A549 (cell line): ENCODE measurements around the gene CADPS2. TPM values are rescaled to one million over a fixed set of nuclear protein-coding genes. Genes with fewer than 3 reads are reported as not detected.
"Not testable (repeated sequence)": the region's sequence is repeated elsewhere in the genome, so short reads cannot be mapped to it uniquely, and the experiment has no call there.

Experiments used
- ATAC-seq, 2 experiments: fragments of 200-7000 bp in 1 of 2; fragments of >200 bp in 1 of 2; cut with Nextera tagmentation in 1 of 2; cut with Tn5 transposase in 1 of 2; 3 replicates each; pipeline versions ENCODE4 v1.8.0 to v1.9.1; 2018 to 2020; ENCODE audit warnings: mild to moderate bottlenecking in 1 of 2, moderate library complexity in 1 of 2
- CTCF ChIA-PET: fragments of 300-600 bp; sonication (Branson Sonifier 250); formaldehyde crosslinking; extraction: SDS; loops from one replicate; lab custom pipeline; 2021; ENCODE audit warnings: antibody characterized with exemption, inconsistent platforms; lab: Yijun Ruan, JAX
- POLR2A ChIA-PET: fragments of 350-600 bp; formaldehyde crosslinking; extraction: SDS; loops from one replicate; lab custom pipeline; 2021; ENCODE audit warnings: antibody characterized with exemption, inconsistent platforms; lab: Yijun Ruan, JAX
- DNase-seq, 2 experiments: peaks; one replicate each; pipeline versions ENCODE4 v3.0.0 to v3.0.0-alpha.2; 2011 to 2016; ENCODE audit warnings: low read depth in 1 of 2, low spot score in 1 of 2
- FAIRE-seq: peaks from 2 replicates; lab custom pipeline; 2011; peaks lifted over from hg19 to GRCh38; lab: Jason Lieb, UNC
- H3K27ac ChIP-seq, 2 experiments: fragments of >200 bp; sonication (Bioruptor Twin); formaldehyde crosslinking; 3 replicates each; pipeline ENCODE4 v1.5.1; 2016 to 2017
- H3K4me1 ChIP-seq: fragments of >200 bp; sonication (Bioruptor Twin); formaldehyde crosslinking; 3 replicates; pipeline ENCODE4 v1.6.1; 2016
- H3K4me2 ChIP-seq: fragments of >200 bp; sonication (Bioruptor Twin); formaldehyde crosslinking; 3 replicates; pipeline ENCODE4 v1.6.1; 2016
- H3K4me3 ChIP-seq: fragments of >200 bp; sonication (Bioruptor Twin); formaldehyde crosslinking; 3 replicates; pipeline ENCODE4 v1.5.1; 2016
- H3K9me3 ChIP-seq: fragments of >200 bp; sonication (Bioruptor Twin); formaldehyde crosslinking; 3 replicates; pipeline ENCODE4 v1.6.1; 2016
- CBX8 ChIP-seq: fragments of 200-600 bp; sonication (generic); IDR thresholded peaks from 2 replicates; pipeline ENCODE4 v1.6.1; 2016
- GATA3 ChIP-seq: IDR thresholded peaks from 2 replicates; pipeline ENCODE4 v1.6.1; 2012; ENCODE audit warnings: borderline replicate concordance
- HDAC2 ChIP-seq: fragments of 200-600 bp; sonication (generic); IDR thresholded peaks from 2 replicates; pipeline ENCODE4 v1.6.1; 2016
- JUN ChIP-seq, 2 experiments: fragments of >200 bp; sonication (Bioruptor Twin); formaldehyde crosslinking; IDR thresholded peaks; 2 replicates in 1 of 2; 3 replicates in 1 of 2; pipeline ENCODE4 v1.6.1; 2016 to 2017
- JUNB ChIP-seq: fragments of >200 bp; sonication (Bioruptor Twin); formaldehyde crosslinking; IDR thresholded peaks from 2 replicates; pipeline ENCODE4 v1.6.1; 2016
- KDM1A ChIP-seq: fragments of 200-600 bp; sonication (generic); IDR thresholded peaks from 2 replicates; pipeline ENCODE4 v1.6.1; 2016; ENCODE audit warnings: low read depth, mild to moderate bottlenecking
- PHF8 ChIP-seq: fragments of 200-600 bp; sonication (generic); IDR thresholded peaks from 2 replicates; pipeline ENCODE4 v1.6.1; 2016; ENCODE audit warnings: low read depth, mild to moderate bottlenecking, antibody characterized with exemption, moderate library complexity, borderline replicate concordance
- POLR2A ChIP-seq: IDR thresholded peaks from 2 replicates; pipeline ENCODE4 v1.6.1; 2012; ENCODE audit warnings: mild to moderate bottlenecking, low read length
- RAD21 ChIP-seq, 2 experiments: fragments of >200 bp in 1 of 2; sonication (Bioruptor Twin) in 1 of 2; formaldehyde crosslinking in 1 of 2; IDR thresholded peaks in 1 of 2; conservative IDR thresholded peaks in 1 of 2; 2 replicates in 1 of 2; 3 replicates in 1 of 2; pipeline ENCODE4 v1.6.1; 2012 to 2018; ENCODE audit warnings: inconsistent platforms in 1 of 2
- SMC3 ChIP-seq: fragments of >200 bp; sonication (Bioruptor Twin); formaldehyde crosslinking; IDR thresholded peaks from 3 replicates; pipeline ENCODE4 v1.6.1; 2018; ENCODE audit warnings: inconsistent platforms
- SREBF2 ChIP-seq: fragments of 450-650 bp; IDR thresholded peaks from 2 replicates; pipeline ENCODE4 v1.6.1; 2014; ENCODE audit warnings: mild to moderate bottlenecking, moderate library complexity
- ZC3H11A ChIP-seq: fragments of 450-650 bp; IDR thresholded peaks from 2 replicates; pipeline ENCODE4 v1.6.1; 2014; ENCODE audit warnings: antibody characterized with exemption, mild to moderate bottlenecking
- ZFP36 ChIP-seq: fragments of 450-650 bp; IDR thresholded peaks from 2 replicates; pipeline ENCODE4 v1.6.1; 2014; ENCODE audit warnings: borderline replicate concordance; ENCODE audit not compliant: partially characterized antibody
- WGBS: methylation state at CpG from one replicate; pipeline ENCODE4 v1.1.6; 2017; ENCODE audit errors: missing lambda C conversion rate; 5-methylcytosine and 5-hydroxymethylcytosine counted together
- polyA plus RNA-seq, 4 experiments: library from polyadenylated mRNA; depleted of rRNA in 3 of 4; stranded (reverse); fragments of >200 nt; fragmentation: RNase III in 1 of 4; extraction: RNeasy Plus Mini Kit Qiagen cat#74134 plus additional on column Dnase treatment in 1 of 4; gene quantifications; 2 replicates in 3 of 4; 3 replicates in 1 of 4; pipeline ENCODE4 v1.2.3, GENCODE V29; 2011 to 2017
- TF ChIP-seq, protein P1 (sequence below): fragments of 250-450 bp; sonication (Bioruptor Pico); IDR thresholded peaks from 2 replicates; pipeline ENCODE4 v1.5.0; 2021; ENCODE audit warnings: mild to moderate bottlenecking, moderate library complexity, borderline replicate concordance
- TF ChIP-seq, protein P2 (sequence below): fragments of 150-350 bp; IDR thresholded peaks from 2 replicates; pipeline ENCODE4 v1.6.1; 2014; ENCODE audit warnings: low read depth, mild to moderate bottlenecking, low read length
- TF ChIP-seq, protein P3 (sequence below): fragments of 200-600 bp; sonication (generic); IDR thresholded peaks from 2 replicates; pipeline ENCODE4 v1.6.1; 2016; ENCODE audit warnings: antibody characterized with exemption, mild to moderate bottlenecking, moderate library complexity
- TF ChIP-seq, protein P4 (sequence below): IDR thresholded peaks from 2 replicates; pipeline ENCODE4 v1.6.1; 2012
- TF ChIP-seq, protein P5 (sequence below): fragments of 250-450 bp; sonication (Bioruptor Pico); IDR thresholded peaks from 2 replicates; pipeline ENCODE4 v1.5.0; 2020; ENCODE audit warnings: low read depth, mild to moderate bottlenecking, moderate library complexity
- TF ChIP-seq, protein P6 (sequence below): fragments of >200 bp; sonication (Bioruptor Twin); formaldehyde crosslinking; IDR thresholded peaks from 3 replicates; pipeline ENCODE4 v1.6.1; 2016

CADPS2 gene
- polyA plus RNA-seq, 2 of the 4 experiments (the other 2 are of a cell fraction), result 0.04 to 0.10 TPM

DNA sequence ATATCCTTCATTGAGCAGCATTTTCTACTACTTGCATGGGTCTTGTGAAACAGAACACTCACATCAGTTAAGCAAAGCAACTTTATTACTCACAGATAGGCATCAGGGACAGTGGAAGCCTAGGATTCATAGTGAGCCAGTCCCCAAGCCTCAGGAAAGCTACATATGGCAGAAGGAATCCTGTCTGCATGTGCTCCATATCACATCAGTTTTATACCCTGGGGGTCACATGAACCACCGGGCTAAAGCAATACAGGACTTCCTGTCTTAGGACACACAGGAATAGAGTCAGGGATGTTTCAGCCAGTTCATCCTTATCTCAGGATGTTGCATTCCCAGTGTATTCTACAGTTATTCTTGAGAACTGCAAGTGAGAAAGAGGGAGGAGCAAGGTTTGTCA, 596.8 kb downstream of the CADPS2 start (continued):
- TF ChIP-seq, protein P1, sequence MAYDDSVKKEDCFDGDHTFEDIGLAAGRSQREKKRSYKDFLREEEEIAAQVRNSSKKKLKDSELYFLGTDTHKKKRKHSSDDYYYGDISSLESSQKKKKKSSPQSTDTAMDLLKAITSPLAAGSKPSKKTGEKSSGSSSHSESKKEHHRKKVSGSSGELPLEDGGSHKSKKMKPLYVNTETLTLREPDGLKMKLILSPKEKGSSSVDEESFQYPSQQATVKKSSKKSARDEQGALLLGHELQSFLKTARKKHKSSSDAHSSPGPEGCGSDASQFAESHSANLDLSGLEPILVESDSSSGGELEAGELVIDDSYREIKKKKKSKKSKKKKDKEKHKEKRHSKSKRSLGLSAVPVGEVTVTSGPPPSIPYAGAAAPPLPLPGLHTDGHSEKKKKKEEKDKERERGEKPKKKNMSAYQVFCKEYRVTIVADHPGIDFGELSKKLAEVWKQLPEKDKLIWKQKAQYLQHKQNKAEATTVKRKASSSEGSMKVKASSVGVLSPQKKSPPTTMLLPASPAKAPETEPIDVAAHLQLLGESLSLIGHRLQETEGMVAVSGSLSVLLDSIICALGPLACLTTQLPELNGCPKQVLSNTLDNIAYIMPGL, result no peak

DNA sequence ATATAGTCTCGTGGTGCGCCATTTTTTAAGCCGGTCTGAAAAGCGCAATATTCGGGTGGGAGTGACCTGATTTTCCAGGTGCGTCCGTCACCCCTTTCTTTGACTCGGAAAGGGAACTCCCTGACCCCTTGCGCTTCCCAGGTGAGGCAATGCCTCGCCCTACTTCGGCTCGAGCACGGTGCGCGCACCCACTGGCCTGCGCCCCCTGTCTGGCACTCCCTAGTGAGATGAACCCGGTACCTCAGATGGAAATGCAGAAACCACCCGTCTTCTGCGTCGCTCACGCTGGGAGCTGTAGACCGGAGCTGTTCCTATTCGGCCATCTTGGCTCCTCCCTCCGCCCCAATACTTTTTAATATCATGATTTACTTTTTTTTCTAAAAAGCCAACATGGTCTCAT, 601.7 kb downstream of the CADPS2 start:
- CTCF ChIA-PET, POLR2A ChIA-PET: not testable (repeated sequence)

DNA sequence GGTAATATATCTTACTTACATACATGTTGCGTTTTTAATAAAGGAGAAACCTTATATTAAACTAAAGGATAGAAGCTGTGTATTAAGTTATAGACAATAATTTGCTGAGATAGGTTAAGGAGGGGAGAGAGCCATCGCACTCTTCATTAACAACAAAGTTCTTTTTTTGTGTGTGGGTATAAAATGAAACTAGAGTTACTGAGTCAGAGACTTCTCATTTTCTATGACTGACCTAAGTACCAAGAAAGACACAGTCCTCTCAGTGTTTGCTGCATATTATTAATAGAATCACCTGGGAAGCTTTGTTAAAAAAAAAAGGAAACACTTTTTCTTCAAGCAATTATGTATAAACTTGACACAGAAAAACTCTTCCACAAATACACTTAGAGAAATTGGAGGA, 613.1 kb downstream of the CADPS2 start:
- 2% methylated on average over 2 of the region's 2 CpGs for WGBS
- POLR2A ChIA-PET, result no interaction called here
- TF ChIP-seq HDAC2, result no peak
- TF ChIP-seq ZC3H11A, result no peak
- no peak for TF ChIP-seq SMC3
- no peak for TF ChIP-seq PHF8
- no peak for TF ChIP-seq JUNB
- TF ChIP-seq, protein P2, sequence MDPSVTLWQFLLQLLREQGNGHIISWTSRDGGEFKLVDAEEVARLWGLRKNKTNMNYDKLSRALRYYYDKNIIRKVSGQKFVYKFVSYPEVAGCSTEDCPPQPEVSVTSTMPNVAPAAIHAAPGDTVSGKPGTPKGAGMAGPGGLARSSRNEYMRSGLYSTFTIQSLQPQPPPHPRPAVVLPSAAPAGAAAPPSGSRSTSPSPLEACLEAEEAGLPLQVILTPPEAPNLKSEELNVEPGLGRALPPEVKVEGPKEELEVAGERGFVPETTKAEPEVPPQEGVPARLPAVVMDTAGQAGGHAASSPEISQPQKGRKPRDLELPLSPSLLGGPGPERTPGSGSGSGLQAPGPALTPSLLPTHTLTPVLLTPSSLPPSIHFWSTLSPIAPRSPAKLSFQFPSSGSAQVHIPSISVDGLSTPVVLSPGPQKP, result no peak
- no peak for TF ChIP-seq JUN (IDR thresholded peaks at IDR 0.05)
- TF ChIP-seq SREBF2, result no peak
- TF ChIP-seq, protein P3, sequence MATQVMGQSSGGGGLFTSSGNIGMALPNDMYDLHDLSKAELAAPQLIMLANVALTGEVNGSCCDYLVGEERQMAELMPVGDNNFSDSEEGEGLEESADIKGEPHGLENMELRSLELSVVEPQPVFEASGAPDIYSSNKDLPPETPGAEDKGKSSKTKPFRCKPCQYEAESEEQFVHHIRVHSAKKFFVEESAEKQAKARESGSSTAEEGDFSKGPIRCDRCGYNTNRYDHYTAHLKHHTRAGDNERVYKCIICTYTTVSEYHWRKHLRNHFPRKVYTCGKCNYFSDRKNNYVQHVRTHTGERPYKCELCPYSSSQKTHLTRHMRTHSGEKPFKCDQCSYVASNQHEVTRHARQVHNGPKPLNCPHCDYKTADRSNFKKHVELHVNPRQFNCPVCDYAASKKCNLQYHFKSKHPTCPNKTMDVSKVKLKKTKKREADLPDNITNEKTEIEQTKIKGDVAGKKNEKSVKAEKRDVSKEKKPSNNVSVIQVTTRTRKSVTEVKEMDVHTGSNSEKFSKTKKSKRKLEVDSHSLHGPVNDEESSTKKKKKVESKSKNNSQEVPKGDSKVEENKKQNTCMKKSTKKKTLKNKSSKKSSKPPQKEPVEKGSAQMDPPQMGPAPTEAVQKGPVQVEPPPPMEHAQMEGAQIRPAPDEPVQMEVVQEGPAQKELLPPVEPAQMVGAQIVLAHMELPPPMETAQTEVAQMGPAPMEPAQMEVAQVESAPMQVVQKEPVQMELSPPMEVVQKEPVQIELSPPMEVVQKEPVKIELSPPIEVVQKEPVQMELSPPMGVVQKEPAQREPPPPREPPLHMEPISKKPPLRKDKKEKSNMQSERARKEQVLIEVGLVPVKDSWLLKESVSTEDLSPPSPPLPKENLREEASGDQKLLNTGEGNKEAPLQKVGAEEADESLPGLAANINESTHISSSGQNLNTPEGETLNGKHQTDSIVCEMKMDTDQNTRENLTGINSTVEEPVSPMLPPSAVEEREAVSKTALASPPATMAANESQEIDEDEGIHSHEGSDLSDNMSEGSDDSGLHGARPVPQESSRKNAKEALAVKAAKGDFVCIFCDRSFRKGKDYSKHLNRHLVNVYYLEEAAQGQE, result no peak
- no peak for TF ChIP-seq GATA3
- TF ChIP-seq, protein P4, sequence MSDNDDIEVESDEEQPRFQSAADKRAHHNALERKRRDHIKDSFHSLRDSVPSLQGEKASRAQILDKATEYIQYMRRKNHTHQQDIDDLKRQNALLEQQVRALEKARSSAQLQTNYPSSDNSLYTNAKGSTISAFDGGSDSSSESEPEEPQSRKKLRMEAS, result no peak
- TF ChIP-seq, protein P5, sequence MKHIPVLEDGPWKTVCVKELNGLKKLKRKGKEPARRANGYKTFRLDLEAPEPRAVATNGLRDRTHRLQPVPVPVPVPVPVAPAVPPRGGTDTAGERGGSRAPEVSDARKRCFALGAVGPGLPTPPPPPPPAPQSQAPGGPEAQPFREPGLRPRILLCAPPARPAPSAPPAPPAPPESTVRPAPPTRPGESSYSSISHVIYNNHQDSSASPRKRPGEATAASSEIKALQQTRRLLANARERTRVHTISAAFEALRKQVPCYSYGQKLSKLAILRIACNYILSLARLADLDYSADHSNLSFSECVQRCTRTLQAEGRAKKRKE (CRISPR knock-in tag), result no peak
- no peak for TF ChIP-seq RAD21 (conservative IDR thresholded peaks at IDR 0.05 in 1 of 2, IDR thresholded peaks at IDR 0.05 in 1 of 2)
- TF ChIP-seq, protein P6, sequence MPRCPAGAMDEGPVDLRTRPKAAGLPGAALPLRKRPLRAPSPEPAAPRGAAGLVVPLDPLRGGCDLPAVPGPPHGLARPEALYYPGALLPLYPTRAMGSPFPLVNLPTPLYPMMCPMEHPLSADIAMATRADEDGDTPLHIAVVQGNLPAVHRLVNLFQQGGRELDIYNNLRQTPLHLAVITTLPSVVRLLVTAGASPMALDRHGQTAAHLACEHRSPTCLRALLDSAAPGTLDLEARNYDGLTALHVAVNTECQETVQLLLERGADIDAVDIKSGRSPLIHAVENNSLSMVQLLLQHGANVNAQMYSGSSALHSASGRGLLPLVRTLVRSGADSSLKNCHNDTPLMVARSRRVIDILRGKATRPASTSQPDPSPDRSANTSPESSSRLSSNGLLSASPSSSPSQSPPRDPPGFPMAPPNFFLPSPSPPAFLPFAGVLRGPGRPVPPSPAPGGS, result no peak
- TF ChIP-seq CBX8, result no peak
- TF ChIP-seq ZFP36, result no peak
- no peak for TF ChIP-seq KDM1A
- TF ChIP-seq POLR2A, result no peak
- TF ChIP-seq, all 56 proteins: peak for 0
- DNase-seq (no peak), ATAC-seq (no peak), FAIRE-seq (no peak)
- CTCF ChIA-PET, result no interaction called here
- Histone ChIP-seq H3K9me3 (no peaks in the 10 kb centered on the region), H3K27ac (no peak overlapping the region), H3K4me3 (no peak overlapping the region), H3K4me1 (no peaks in the 10 kb centered on the region), H3K4me2 (no peak overlapping the region)

More for the DNA sequence above, 601.7 kb downstream of the CADPS2 start:
- H3K27ac ChIP-seq, FAIRE-seq, H3K9me3 ChIP-seq, ATAC-seq, H3K4me3 ChIP-seq, H3K4me2 ChIP-seq, H3K4me1 ChIP-seq, DNase-seq: not testable (repeated sequence)
- WGBS, result 72% methylated on average over 19 of the region's 24 CpGs
